Activated CD4-positive, alpha-beta T cell treated with anti-CD3 and anti-CD28 coated beads for 36 hours (primary cell): ENCODE measurements around the gene GPR153. TPM values are rescaled to one million over a fixed set of nuclear protein-coding genes. Genes with fewer than 3 reads are reported as not detected.

ENCODE experiments used
- ATAC-seq: fragments of 200-7000 bp; cut with Tn5 transposase; one replicate; pipeline ENCODE4 v1.10.0; 2021; ENCODE audit warnings: mild to moderate bottlenecking, moderate library complexity
- CTCF ChIA-PET: fragments of 350-600 bp; sonication (Branson Sonifier 250); formaldehyde crosslinking; loops from one replicate; lab custom pipeline; 2021; ENCODE audit warnings: antibody characterized with exemption; lab: Charles Lee
- POLR2A ChIA-PET: fragments of 350-600 bp; sonication (Branson Sonifier 250); formaldehyde crosslinking; loops from one replicate; lab custom pipeline; 2021; ENCODE audit warnings: antibody characterized with exemption, inconsistent platforms; lab: Charles Lee
- DNase-seq: peaks from one replicate; pipeline ENCODE4 v3.0.0-alpha.2; 2020
- H3K27ac Mint-ChIP-seq: one replicate; pipeline ENCODE4 v1.8.0; 2021; ENCODE audit warnings: mixed read lengths
- H3K27me3 Mint-ChIP-seq: one replicate; pipeline ENCODE4 v1.8.0; 2021; ENCODE audit warnings: mixed read lengths
- H3K36me3 Mint-ChIP-seq: one replicate; pipeline ENCODE4 v1.8.0; 2021; ENCODE audit warnings: low read depth, mixed read lengths
- H3K4me1 Mint-ChIP-seq: one replicate; pipeline ENCODE4 v1.8.0; 2021; ENCODE audit warnings: mixed read lengths
- H3K4me3 Mint-ChIP-seq: one replicate; pipeline ENCODE4 v1.8.0; 2021; ENCODE audit warnings: mild to moderate bottlenecking, moderate library complexity, mixed read lengths
- H3K9me3 Mint-ChIP-seq: one replicate; pipeline ENCODE4 v1.8.0; 2021; ENCODE audit warnings: low read depth, mixed read lengths
- intact Hi-C, 2 experiments: fragments of 100-400 bp; cut with DNase I in 1 of 2; cut with micrococcal nuclease in 1 of 2; formaldehyde crosslinking; loops; one replicate each; pipeline versions ENCODE4 v1.14.2 to v1.15.1; 2022 to 2024; cut with DNase I, micrococcal nuclease
- total RNA-seq, 2 experiments: library from RNA; stranded (reverse); gene quantifications; one replicate each; pipeline ENCODE4 v1.2.3, GENCODE V29; 2021

GPR153 gene
- total RNA-seq, 2 experiments from 2014 or later = 0.16 to 0.25 TPM

GRCh38 chr1:6274622-6275139 lies 13.8 kb upstream of the GPR153 start:
- intact Hi-C loops = no loop called here
- H3K9me3 Mint-ChIP-seq = no peaks in the 10 kb centered on the region
- H3K4me1 Mint-ChIP-seq = no peaks in the 10 kb centered on the region
- H3K4me3 Mint-ChIP-seq = no peak overlapping the region
- H3K27me3 Mint-ChIP-seq = no peaks in the 10 kb centered on the region
- CTCF ChIA-PET = interaction anchor here (1.0 kb wide), 1 partner anchor 13 kb away, joined by 3 read pairs; no protein-coding TSS in a partner anchor
- POLR2A ChIA-PET = no interaction called here
- no peak overlapping the region for H3K27ac Mint-ChIP-seq
- ATAC-seq = no peak
- no peaks in the 10 kb centered on the region for H3K36me3 Mint-ChIP-seq
- no peak for DNase-seq

GRCh38 chr1:6274102-6274501 lies 13.2 kb upstream of the GPR153 start:
- intact Hi-C loops = no loop called here
- H3K9me3 Mint-ChIP-seq = no peaks in the 10 kb centered on the region
- DNase-seq (no peak), ATAC-seq (no peak)
- no peaks in the 10 kb centered on the region for H3K36me3 Mint-ChIP-seq
- POLR2A ChIA-PET = no interaction called here
- no peaks in the 10 kb centered on the region for H3K27me3 Mint-ChIP-seq
- no peak overlapping the region for H3K4me3 Mint-ChIP-seq
- H3K27ac Mint-ChIP-seq = no peak overlapping the region
- H3K4me1 Mint-ChIP-seq = no peaks in the 10 kb centered on the region
- CTCF ChIA-PET = interaction anchor here (1.0 kb wide), 1 partner anchor 13 kb away, joined by 3 read pairs; no protein-coding TSS in a partner anchor

DNA sequence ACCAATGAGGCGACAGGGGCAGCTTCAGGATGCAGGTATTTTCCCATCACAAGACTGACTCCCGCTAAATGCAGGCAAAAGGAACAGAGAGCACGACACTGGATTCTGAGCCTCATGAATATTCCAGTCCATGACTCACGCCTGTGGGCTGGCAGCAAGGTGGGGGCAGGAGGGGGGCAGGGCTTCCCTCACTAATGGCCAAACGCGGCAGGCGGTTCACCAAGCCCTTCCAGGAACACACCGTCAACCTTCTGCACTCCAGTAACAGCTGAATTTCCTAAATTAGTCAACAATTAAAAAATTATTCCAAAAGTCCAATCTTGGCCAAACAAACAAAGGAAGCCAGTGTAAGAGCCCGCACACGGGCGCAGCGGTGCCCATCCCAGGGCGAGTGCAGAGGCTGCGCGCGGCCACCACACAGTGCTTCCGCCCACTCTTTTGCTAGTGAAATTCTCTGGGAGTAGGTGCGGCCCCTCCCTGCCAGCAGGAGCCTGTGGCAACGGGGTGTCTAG lies 12.5 kb upstream of the GPR153 start:
- CTCF ChIA-PET = no interaction called here
- H3K9me3 Mint-ChIP-seq = no peaks in the 10 kb centered on the region

DNA sequence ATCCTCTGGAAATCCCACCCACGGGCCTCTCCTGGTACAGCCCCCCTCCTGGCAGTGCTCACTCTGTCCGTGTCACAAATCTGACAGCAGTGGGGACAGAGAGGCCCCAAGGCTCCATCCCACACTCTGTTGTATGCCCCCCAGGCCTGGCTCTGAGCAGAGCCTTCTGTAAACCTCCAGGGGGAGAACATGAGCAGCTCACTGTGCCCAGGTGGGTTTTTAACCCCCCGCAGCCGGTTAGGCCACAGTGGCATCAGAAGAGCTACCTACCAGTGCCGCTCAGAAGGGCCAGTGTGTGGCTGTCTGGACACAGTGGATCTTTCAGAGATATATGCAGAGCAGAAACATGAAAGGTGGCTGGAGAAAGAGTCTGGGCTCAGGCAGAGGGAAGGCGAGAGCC lies 12.0 kb upstream of the GPR153 start:
- ChIA-PET POLR2A (no interaction called here), CTCF (no interaction called here)
- no peak for ATAC-seq
- Mint-ChIP-seq H3K4me1 (no peaks in the 10 kb centered on the region), H3K27me3 (no peaks in the 10 kb centered on the region), H3K27ac (no peak overlapping the region), H3K9me3 (no peaks in the 10 kb centered on the region), H3K36me3 (no peaks in the 10 kb centered on the region), H3K4me3 (no peak overlapping the region)
- intact Hi-C loops = no loop called here
- no peak for DNase-seq

More for the DNA sequence above, 12.5 kb upstream of the GPR153 start:
- H3K4me1 Mint-ChIP-seq = no peaks in the 10 kb centered on the region
- H3K36me3 Mint-ChIP-seq = no peaks in the 10 kb centered on the region
- no peaks in the 10 kb centered on the region for H3K27me3 Mint-ChIP-seq
- POLR2A ChIA-PET = no interaction called here
- intact Hi-C loops = no loop called here
- ATAC-seq (no peak), DNase-seq (no peak)
- no peak overlapping the region for H3K27ac Mint-ChIP-seq
- no peak overlapping the region for H3K4me3 Mint-ChIP-seq

DNA sequence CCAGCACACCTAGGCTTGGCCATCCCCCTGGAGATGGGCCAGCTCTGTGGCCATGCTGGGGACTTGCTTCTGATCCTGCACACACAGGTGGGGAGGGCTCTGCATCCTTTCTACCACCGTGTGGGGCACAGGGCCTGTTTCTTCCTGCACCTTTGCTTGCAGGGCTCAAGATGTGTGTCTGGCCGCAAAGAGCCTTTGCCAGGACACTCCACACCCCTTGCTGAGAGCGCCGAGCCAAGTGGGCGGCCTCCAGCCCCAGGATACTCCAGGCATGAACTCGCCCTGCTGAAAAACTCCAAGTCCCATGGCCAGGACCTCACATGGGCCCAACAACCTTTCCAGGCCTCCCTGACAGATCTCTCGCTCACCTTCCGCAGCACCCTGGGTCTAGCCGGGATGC lies 11.6 kb upstream of the GPR153 start:
- Mint-ChIP-seq H3K27me3 (no peaks in the 10 kb centered on the region), H3K27ac (no peak overlapping the region), H3K4me1 (no peaks in the 10 kb centered on the region), H3K4me3 (no peak overlapping the region), H3K9me3 (no peaks in the 10 kb centered on the region), H3K36me3 (no peaks in the 10 kb centered on the region)
- POLR2A ChIA-PET = no interaction called here
- DNase-seq (no peak), ATAC-seq (no peak)
- intact Hi-C loops = no loop called here
- CTCF ChIA-PET = no interaction called here

GRCh38 chr1:6271554-6271953 lies 10.7 kb upstream of the GPR153 start:
- ATAC-seq = no peak
- CTCF ChIA-PET = no interaction called here
- Mint-ChIP-seq H3K36me3 (no peaks in the 10 kb centered on the region), H3K4me3 (no peak overlapping the region), H3K9me3 (no peaks in the 10 kb centered on the region), H3K27me3 (no peaks in the 10 kb centered on the region), H3K27ac (no peak overlapping the region), H3K4me1 (no peaks in the 10 kb centered on the region)
- no peak for DNase-seq
- intact Hi-C loops = no loop called here
- POLR2A ChIA-PET = no interaction called here

GRCh38 chr1:6271006-6271405 lies 10.1 kb upstream of the GPR153 start:
- ATAC-seq (no peak), DNase-seq (no peak)
- peaks cover 1% of the 10 kb centered on the region for H3K36me3 Mint-ChIP-seq
- H3K4me3 Mint-ChIP-seq = no peak overlapping the region
- H3K9me3 Mint-ChIP-seq = no peaks in the 10 kb centered on the region
- H3K4me1 Mint-ChIP-seq = no peaks in the 10 kb centered on the region
- ChIA-PET POLR2A (no interaction called here), CTCF (no interaction called here)
- H3K27me3 Mint-ChIP-seq = no peaks in the 10 kb centered on the region
- no peak overlapping the region for H3K27ac Mint-ChIP-seq
- intact Hi-C loops = no loop called here

DNA sequence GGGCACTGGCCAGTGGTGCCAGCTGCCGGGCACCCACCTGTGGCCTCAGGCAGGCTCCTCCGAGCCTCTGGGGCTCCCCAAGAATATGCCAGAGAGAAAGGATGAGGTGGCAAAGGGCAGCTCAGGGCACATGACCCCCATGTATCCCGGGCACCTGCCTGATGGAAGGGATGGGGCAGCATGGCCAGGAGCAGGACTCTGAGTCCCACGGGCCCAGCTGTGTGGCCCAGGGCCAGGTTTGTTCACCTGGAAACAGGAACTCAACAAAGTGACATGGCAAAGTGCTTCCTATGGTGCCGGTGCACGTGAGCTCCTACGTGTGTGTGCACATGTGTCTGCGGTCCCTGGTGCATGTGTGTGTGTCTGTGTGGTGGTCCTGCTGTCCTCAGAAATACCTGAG lies 9.5 kb upstream of the GPR153 start:
- no peaks in the 10 kb centered on the region for H3K4me1 Mint-ChIP-seq
- ATAC-seq = no peak
- ChIA-PET POLR2A (no interaction called here), CTCF (interaction anchor here (0.5 kb wide), 1 partner anchor 319 kb away, joined by 3 read pairs; no protein-coding TSS in a partner anchor)
- no peaks in the 10 kb centered on the region for H3K9me3 Mint-ChIP-seq
- peaks cover 2% of the 10 kb centered on the region for H3K36me3 Mint-ChIP-seq
- H3K27ac Mint-ChIP-seq = no peak overlapping the region
- DNase-seq = no peak
- H3K27me3 Mint-ChIP-seq = no peaks in the 10 kb centered on the region
- intact Hi-C loops = no loop called here
- H3K4me3 Mint-ChIP-seq = no peak overlapping the region

GRCh38 chr1:6269720-6270400 lies 9.0 kb upstream of the GPR153 start:
- ChIA-PET POLR2A (no interaction called here), CTCF (interaction anchor here (0.5 kb wide), 1 partner anchor 319 kb away, joined by 3 read pairs; no protein-coding TSS in a partner anchor)
- DNase-seq = no peak
- Mint-ChIP-seq H3K9me3 (no peaks in the 10 kb centered on the region), H3K4me3 (no peak overlapping the region), H3K4me1 (no peaks in the 10 kb centered on the region), H3K27ac (no peak overlapping the region), H3K27me3 (no peaks in the 10 kb centered on the region), H3K36me3 (peaks cover 2% of the 10 kb centered on the region)
- no peak for ATAC-seq
- intact Hi-C loops = no loop called here

DNA sequence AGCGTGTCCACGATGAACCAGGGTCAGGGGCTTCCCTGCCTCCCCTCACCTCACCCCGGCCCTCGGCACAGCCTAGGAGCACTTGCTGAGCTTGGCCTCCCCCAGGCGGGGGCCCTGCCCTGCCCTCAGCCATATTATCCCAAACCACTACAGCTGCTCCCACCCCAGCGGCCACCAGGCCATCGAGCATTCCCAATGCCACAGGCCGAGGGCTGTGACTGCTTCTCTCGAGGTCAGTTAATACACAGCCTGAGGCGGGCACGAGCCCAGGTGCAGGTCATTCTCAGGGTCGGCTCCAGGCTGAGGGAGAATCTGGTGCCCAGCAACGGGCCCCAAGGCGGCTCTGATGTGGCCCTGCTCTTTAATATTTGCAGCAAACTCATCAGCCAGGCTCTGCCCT lies 8.4 kb upstream of the GPR153 start:
- Mint-ChIP-seq H3K27ac (no peak overlapping the region), H3K9me3 (no peaks in the 10 kb centered on the region), H3K36me3 (peaks cover 2% of the 10 kb centered on the region), H3K27me3 (no peaks in the 10 kb centered on the region), H3K4me3 (no peak overlapping the region), H3K4me1 (no peaks in the 10 kb centered on the region)
- ATAC-seq = no peak
- ChIA-PET POLR2A (no interaction called here), CTCF (no interaction called here)
- no peak for DNase-seq
- intact Hi-C loops = no loop called here

DNA sequence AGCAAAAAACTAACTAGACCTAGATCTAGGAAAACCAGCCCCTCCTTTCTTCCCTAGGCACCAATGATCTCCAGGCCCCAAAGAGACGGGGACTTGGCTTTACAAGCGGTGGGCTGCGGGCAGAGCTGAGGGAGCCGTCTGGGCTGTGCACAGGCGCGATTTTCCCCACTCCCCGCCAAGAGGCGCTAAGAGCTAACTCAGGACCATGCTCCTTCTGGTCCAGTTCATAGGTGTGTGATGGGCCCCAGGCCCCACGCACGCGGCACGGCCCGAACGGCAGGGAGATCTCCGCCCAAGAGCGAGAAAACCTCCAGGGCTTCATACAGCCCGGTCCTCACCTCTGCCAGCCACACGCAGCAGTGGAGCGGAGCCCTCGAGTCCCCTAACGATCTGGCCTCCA lies 7.5 kb upstream of the GPR153 start:
- Mint-ChIP-seq H3K9me3 (no peaks in the 10 kb centered on the region), H3K4me3 (no peak overlapping the region), H3K27ac (no peak overlapping the region), H3K4me1 (no peaks in the 10 kb centered on the region), H3K27me3 (no peaks in the 10 kb centered on the region), H3K36me3 (peaks cover 2% of the 10 kb centered on the region)
- intact Hi-C loops = no loop called here
- DNase-seq = no peak
- ChIA-PET POLR2A (no interaction called here), CTCF (interaction anchor here (0.8 kb wide), 1 partner anchor 21 kb away, joined by 3 read pairs; no protein-coding TSS in a partner anchor)
- ATAC-seq = no peak

GRCh38 chr1:6267686-6268322 lies 6.9 kb upstream of the GPR153 start:
- no peak for ATAC-seq
- H3K4me3 Mint-ChIP-seq = no peak overlapping the region
- intact Hi-C loops = no loop called here
- POLR2A ChIA-PET = no interaction called here
- no peaks in the 10 kb centered on the region for H3K27me3 Mint-ChIP-seq
- no peak for DNase-seq
- no peak overlapping the region for H3K27ac Mint-ChIP-seq
- H3K9me3 Mint-ChIP-seq = no peaks in the 10 kb centered on the region
- peaks cover 2% of the 10 kb centered on the region for H3K36me3 Mint-ChIP-seq
- H3K4me1 Mint-ChIP-seq = no peaks in the 10 kb centered on the region
- CTCF ChIA-PET = interaction anchor here (0.8 kb wide), 1 partner anchor 20 kb away, joined by 3 read pairs; no protein-coding TSS in a partner anchor
